ENCODE measurements around the gene METTL15.

DNA sequence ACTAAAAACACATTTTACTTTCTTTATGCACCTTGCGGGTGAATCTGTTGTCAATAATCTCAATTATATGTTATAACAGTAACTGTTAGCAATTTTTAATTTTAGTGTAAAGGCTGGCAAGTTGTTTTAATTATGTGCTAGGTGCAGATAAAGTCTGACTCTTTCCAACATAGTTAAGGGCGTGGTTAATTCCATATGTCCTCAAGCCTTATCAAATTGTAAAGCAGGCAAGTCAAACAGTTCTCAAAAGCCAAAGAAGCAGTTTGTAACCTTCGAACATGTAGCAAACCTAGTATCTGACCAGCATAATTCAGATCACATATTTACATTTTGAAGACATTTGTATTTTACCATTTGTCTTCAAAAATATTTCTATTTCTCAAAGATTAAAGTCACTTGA, 29.2 kb downstream of the METTL15 start:
- no peak for TF ChIP-seq POLR2A (IDR thresholded peaks at IDR 0.05)
- TF ChIP-seq, protein P1, sequence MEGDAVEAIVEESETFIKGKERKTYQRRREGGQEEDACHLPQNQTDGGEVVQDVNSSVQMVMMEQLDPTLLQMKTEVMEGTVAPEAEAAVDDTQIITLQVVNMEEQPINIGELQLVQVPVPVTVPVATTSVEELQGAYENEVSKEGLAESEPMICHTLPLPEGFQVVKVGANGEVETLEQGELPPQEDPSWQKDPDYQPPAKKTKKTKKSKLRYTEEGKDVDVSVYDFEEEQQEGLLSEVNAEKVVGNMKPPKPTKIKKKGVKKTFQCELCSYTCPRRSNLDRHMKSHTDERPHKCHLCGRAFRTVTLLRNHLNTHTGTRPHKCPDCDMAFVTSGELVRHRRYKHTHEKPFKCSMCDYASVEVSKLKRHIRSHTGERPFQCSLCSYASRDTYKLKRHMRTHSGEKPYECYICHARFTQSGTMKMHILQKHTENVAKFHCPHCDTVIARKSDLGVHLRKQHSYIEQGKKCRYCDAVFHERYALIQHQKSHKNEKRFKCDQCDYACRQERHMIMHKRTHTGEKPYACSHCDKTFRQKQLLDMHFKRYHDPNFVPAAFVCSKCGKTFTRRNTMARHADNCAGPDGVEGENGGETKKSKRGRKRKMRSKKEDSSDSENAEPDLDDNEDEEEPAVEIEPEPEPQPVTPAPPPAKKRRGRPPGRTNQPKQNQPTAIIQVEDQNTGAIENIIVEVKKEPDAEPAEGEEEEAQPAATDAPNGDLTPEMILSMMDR (IDR thresholded peaks at IDR 0.05): no peak
